HG02642 (cell line): Measurements from ENCODE around the gene IRF2BPL.
"Not testable (repeated sequence)": the region's sequence is repeated elsewhere in the genome, so short reads cannot be mapped to it uniquely, and the experiment has no call there.

Source experiments
- ATAC-seq: cut with Tn5 transposase; IDR thresholded peaks from one replicate; pipeline ENCODE4 v1.9.1; 2021; ENCODE audit warnings: mild to moderate bottlenecking; ENCODE audit not compliant: unreplicated experiment, poor library complexity

The IRF2BPL gene

DNA sequence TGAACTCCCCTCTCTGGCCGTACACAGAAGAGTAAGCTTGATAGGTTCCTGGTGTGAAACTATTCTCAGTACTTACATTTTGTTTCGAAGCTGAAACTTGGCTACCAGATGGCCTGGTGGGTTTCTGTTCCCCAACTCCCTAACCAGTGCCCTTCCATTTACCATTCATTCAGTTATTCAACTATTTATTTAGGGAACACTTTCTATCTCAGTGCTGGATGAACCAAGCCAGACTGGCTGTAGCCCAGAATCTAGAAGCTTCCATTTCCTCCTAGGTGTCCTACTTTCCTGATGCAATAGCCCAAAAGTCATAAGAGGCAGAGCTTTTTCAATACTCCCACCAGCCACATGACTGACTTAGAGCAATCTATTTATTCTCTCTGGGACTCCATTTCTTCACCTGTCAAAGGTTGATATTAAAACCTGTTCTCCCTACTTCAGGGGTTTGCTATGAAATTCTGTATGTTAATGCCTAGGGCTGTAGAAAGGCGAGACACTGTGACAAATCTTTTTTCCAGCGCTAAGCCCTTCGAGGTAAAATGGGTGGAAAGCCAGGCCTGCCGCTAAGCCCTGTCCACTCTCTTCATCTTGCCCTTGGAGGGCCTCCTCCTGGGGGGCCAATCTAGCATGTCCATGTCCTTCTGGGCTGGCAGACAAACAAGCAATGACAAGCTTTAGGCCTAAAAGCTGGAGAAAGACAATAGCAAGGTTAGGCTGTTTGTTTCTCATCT is 8.1 kb upstream of the IRF2BPL start:
- no peak for ATAC-seq

DNA sequence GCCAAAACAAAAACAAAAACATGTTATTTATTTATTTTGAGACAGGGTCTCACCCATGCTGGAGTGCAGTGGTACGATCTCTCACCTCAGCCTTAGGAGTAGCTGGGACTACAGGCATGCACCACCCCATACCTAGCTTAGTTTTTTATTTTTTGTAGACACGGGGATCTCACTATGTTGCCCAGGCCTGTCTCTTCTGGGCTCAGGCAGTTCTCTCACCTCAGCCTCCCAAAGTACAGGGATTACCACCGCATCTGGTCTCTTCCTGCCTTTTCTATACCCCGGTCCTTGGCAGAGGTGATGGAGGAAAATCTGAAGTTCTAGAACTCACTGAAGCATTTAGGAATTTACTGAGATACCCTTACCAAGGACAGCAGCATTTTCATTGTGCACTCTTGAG is 6.8 kb upstream of the IRF2BPL start:
- ATAC-seq = no peak

DNA sequence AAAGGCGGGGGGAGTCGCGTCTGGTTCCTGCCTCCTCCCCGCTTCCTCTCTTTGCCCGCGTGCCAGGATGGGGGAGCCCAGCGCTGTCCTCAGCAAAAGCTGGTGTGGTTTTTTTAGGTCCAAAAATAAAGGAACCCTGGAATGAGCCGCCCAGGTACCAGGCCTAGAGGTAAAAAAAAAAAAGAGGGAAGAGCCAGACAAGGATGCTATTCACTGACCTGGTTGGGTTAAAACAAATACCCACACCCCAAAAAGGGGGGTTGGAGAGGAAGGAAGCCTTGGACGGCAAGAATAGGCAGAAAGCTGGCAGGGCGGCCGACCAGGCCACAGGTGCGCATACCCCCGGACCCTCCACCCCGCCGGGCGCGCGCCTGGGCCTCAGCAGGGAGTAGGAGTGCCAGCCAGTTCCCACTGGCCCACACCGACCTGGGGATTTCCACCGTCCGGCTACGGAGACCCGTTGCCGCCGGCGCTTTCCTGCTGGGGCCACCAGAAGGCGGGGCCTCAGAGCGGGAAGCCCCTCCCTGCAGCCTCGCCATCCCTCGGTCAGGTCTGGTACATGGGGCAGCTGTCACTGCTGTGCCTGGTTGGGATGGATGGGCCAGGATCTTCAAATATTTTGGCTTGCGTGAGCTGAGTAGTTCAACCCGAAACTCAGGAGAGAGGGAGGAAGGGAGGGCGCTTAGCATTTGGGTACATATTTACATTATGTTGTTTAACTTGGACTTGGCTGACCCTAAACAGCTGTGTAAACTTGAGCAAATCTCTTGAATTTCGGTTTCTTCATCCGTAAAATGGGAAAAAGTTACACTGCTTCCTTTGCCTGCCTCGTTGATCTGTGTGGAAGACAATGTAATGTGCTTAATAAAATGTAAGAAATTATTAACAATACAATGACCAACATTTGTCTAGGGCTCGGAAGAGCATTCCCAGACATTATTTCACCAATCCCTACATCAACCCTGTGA is 5.4 kb upstream of the IRF2BPL start:
- ATAC-seq = peak; percentile 73

DNA sequence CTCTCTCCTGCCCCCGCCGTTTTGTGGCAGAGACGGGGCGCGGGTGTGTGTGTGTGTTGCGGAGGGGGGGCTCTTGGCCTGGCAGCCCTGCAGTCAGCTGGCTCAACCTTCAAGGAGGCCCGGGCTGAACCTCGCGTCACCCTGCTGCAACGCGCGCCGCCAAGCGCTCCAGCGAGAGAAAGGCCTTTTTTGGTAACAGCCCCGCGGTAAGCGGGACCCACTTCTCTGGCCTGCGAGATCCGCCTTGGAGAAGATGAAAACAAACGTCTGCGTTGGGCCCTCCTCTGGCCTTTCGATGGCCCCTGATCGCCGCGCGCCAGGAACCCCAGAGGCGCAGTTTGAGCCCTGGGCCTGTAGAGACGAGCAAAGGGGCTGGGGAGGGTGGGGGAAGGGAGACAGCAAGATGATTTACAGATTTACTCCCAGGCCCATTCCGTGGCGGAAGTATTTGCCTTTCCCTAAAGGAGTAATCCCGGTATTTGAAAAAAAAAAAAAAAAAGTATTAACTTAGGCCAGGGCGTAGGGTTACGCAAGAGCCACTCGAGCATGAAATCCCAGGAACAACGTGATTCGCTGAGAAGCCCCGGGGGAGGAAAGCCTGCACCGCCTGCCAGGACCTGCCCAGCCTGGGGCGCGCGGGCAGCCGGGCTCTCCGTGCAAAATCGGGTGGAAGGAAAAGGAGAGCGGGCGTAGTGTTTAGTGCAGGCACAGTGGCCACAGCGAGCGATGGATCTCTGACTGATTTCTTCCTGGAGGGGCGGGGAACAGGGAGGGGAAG is 4.5 kb upstream of the IRF2BPL start:
- no peak for ATAC-seq

DNA sequence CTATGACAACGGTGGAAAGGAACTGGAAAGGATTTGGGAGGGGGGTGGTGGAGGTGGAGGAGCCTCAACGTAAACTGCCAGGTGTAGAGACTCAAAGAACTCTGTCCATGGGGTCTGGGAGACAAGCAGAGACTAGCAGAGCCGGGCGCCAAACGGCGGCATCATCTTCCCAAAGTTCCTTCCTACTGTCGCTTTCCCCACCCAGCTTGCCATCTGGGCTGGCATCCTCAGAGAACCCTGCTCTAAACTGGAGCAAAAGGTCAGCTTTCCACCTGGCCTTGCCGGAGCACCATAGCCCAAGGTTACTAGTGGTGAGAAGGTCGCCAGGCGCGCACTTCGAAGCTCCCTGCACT is 4.0 kb upstream of the IRF2BPL start:
- ATAC-seq = no peak

DNA sequence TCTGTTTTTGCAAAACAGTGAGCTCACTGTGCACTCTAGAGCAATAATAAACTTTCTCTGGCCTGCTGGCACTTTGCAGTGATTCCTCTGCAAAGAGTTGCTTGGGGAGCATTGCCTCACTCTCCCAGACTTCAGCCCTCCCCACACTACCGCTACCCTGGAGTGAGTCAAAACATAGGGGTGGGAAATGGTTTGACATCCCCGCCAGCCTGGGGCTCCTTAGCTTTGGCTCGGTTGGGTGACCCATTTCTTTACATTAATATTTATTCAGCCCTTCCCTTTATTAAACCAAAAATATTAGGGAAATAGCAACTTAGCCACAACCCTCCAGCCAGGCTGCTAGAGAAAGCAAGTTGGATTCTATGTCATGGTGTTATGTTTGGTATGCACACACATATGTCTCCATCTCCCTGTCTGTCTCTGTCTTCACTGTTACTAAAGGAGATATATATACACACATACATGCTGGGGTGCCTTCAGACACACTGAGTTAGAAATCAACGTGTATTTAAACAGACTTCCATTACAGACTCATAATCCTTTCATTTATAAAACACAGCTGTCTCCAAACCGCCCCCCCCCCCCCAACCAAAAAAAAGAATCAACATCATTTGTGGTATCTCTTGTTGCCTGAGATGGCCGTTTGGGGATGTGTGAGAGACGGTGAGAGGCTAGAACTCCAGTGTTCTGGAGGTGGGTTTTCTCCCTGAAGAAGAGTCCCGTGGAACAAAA is 3.4 kb upstream of the IRF2BPL start:
- no peak for ATAC-seq

DNA sequence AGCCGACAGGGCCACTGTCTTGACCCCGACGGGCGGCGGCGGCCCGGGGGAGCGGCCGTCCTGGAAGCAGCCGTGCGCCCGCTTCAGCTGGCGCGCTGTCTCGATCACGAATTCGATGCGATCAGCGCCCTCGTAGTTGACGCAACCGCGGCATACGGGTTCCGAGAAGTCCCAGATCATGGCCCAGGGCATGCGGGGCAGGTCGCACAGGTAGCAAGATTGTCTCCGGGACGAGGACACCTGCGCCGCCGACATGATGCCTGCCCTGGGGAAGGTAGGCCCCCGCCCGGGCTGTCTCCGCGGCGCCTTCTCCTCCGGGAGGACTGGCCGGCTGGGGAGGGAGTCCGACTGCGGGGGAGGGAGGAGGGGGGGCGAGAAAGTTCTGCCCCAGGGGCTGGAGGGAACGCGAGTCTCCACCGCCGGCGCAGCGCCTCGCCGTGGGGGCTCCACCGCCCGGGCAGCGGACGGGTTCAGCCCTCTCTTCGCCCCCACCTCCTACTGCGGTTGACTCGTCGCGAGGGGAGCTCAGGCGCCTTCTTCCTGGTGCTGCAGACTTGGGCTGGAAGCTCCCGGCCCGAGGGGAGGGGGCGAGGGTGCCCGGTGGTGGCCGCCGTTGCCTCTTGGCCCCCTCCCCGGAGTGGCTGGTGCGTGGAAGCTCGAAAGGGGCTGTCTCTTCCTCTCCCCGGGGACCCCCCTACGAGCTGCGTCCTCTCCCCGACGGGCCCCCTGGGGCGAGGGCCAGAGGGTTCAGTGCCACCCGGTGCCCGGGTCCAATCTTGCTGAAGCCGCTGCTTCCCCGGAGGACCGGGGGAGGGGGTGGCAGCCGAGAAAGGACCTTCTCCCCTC is 747 bp downstream of the IRF2BPL start:
- ATAC-seq = peak; percentile 37

DNA sequence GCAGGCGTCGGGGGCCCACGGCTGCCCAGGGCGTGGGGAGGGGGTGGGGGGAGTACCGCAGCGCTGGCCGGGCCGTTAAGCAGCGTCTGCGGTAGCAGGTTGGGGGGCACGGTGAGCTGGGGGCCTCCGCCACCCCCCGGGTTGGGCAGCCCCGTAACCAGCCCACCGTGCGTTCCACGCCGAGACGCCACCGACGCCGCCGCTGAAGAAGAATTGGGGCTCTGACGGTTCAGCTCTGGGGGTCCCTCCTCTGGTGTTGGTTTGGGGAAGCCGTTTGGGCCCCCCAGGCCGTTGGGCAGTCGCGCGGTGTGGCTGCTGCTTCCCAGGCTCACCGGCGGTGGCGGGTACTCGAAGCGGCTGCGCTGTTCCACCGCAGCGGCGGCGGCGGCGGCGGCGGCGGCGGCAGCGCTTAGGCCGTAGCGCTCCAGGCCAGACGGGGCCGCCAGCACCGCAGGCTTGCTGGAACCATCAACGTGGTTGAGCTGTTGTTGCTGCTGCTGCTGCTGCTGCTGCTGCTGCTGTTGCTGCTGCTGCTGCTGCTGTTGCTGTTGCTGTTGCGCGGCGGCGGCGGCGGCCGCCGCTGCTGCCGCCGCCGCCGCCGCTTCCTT is 1.5 kb downstream of the IRF2BPL start:
- peak; percentile 16 for ATAC-seq

DNA sequence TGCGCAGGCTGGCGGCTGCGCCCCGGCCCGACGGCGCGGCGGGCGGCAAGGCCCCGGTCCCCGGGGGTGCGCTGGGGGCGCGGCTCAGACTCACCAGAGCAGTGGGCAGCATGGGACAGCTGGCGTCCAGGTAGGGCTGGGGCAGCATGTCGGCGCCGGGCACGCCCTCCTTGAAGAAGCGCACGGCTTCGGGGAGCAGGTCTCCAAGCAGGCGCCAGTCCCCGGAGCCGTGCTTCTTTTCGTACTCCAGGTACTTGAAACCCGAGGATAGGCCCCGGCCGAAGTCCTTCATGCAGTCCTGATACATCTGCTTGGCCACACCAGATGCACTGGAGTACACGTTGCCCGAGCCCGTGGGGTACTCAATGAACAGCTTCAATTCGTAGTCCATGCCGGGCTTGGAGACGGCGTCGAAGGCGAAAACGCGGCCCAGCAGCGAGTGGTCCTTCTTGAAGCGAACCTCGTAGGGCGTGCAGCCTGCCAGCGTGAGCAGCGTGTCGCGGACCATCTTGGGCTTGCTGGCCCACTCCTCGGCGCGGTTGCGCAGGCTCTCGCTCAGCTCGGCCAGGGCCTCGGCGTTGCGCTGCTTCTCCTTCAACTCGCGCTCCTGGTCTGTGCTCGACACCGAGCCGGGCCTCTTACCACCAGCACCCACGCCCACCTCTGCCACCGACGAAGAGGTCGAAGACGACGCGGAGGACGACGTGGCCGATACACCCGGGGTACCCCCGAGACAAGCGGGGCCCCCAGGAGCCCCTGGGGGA is 2.2 kb downstream of the IRF2BPL start:
- ATAC-seq = no peak

DNA sequence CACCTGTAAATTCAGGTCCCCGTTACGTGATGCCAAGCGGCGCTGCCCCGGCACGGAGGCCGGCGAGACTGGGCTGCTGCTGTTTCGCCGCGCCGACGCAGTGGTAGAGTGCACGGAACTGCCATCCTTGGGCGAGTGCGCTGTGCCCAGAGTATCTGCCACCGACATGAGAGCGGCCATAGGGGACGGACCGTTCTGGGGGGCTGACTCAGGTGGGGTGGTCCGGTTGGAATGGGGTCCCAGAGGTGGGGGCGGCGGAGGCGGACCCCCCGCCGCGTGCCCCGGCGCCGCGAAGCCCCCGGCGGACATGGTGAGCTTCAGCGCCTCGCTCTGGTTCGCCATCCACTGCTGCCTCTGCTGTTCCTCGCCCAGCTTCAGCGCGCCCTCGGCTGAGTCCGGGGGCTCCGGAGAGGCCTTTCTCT is 2.8 kb downstream of the IRF2BPL start:
- no peak for ATAC-seq

DNA sequence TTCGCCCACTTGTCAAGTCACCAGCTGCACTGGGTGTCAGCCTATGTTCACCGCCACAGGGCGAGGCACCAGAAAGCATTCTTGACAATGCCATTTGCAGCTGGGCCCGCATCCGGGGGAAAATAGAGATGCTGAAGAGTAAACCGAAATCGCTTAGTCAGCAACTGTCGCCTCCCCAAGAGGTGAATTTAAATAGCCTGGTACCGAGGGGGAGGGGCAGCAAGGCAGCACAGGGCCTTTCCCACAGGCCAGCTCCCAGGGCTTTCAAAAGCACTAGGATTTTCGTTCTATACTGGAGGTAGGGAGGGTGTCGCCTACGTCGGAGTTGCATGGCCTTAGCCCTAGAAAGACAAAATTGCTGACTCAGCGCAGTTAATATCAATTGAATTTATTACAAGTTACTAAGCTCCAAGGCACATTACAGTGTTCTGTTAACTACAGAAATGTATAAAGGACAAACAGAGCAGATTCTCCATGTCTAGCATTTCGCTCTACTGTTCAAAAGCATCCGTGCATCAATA is 4.3 kb downstream of the IRF2BPL start:
- no peak for ATAC-seq

DNA sequence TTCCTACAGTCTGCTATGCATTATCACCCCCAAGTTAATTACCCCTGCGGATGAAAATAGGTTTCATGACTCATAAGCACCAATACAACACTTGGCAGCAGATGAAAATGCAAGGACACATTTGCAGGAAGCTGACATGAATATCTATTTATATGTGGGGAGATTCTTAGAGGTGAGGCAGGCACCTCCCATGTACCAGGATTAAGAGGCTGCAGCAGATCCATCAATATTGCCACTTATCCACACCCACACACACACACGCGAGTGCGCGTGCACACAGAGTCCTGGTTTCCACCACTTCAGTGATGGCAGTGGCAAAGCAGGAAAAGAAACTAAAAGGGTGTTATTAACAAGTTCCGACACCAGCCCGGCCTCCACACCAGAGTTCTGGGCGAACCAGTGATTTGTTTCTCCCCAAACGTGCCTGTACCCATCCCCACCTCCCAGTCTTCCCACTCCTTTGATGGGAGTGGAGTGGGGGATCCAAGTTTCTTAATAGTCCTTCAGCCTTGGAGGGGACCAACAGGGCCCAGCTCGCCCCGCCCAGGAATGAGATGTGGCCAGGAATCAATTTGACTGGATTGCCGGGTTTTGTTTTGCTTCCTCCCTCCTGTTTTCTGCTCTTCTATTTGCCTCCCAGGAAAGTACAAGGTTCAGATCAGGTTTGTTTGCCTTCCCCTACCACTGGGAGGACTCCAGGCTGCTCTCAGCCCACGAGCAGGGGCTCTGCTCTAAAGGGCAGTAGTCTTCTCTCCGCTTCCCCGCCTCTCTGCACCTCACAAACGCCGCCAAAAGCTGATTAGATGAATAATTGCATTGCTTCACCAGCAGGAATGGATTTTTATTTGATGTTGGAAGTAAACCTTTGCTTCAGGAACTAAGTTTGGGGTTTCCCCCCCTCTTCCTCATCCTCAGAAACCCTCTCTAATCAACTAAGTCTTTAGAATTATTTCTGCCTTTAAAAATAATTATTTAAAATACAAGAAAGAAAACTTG is 5.2 kb downstream of the IRF2BPL start:
- ATAC-seq = no peak

DNA sequence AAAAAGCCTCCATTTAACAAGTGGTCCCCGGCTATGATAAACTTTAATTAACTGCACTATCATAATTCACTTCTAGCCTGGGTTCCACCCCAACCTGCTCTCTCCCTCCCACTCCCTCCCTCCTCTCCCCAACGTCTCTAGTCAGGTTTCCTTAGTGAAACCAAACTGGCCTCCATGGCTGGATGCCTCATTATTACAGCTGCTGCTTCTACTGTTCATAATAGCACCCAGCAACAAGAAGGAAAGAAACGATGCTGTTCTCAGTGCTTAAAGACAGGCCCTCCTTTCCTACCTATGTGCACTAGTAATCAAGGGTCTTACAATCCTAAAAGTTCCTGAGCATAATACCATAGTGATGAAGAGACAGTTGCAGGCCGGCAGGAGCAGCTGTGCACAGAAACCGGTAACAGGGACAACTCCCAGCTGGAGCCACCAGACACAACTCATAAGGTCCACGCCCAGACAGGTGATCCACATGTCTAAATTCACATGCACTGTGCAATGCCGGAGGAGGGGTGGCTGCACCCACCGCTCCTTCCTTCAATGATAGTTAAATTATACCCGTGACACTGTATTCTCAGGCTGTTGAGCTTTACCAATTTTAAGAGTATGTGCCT is 6.2 kb downstream of the IRF2BPL start:
- no peak for ATAC-seq

DNA sequence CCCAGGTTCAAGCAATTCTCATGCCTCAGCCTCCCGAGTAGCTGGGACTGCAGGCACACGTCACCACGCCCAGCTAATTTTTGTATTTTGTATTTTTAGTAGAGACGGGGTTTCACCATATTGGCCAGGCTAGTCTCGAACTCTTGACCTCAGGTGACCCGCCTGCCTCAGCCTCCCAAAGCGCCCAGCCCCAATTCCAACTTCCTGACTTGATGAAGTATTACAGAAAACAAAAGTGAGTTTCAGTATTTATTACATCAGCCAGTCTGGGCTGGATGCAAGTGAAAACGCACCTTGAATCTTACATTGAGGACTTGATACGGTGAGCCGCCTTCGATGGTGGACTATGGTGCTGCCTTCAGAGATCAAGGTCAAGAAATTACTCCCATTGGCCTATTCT is 7.1 kb downstream of the IRF2BPL start:
- not testable (repeated sequence) for ATAC-seq

DNA sequence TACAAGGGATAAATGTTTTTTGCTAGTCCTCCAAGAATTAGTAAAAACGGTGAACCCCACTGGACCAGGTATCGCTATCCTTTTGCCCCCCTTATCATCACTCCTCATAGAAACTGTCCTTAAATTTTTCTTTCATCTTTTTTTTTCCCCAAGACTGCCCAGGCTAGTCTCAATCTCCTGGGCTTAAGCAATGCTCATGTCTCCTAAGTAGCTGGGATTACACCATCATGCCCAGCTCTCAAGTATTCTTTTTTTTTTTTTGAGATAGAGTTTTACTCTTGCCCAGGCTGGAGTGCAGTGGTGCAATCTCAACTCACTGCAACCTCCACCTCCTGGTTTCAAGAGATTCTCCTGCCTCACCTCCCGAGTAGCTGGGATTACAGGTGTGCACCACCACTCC is 9.7 kb downstream of the IRF2BPL start:
- no peak for ATAC-seq

DNA sequence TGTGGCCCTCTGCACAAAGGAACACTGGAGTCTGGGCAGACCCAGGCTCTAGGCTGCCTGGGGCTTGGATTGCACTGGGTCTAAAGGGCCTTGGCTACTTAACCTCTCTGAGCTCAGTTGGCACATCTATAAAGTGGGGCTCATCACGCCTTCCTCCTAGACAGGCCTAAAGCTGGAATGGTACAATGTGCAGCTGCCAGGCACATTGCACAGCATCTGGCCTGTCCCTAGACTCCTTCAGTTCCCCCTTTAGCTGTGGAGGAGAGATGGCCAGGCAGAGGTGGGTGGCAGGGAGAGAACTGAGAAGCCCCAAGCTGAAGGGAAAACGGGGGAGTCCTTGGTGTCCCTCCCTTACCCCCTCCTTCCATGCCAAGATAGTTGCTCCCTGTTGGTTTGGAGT is 10.8 kb downstream of the IRF2BPL start:
- ATAC-seq = no peak
